GM12873 (cell line): ENCODE results near the gene HMGCL.

Experiments
- TF ChIP-seq, protein P1 (sequence below): IDR thresholded peaks from 2 replicates; pipeline ENCODE4 v1.5.1; 2012; ENCODE audit warnings: low read depth, mild to moderate bottlenecking, moderate library complexity, low read length, control low read depth; ENCODE audit not compliant: insufficient read depth; ENCODE audit errors: missing control alignments

HMGCL gene

GRCh38 chr1:23816361-23816760, 8.9 kb downstream of the HMGCL start:
- TF ChIP-seq, protein P1, sequence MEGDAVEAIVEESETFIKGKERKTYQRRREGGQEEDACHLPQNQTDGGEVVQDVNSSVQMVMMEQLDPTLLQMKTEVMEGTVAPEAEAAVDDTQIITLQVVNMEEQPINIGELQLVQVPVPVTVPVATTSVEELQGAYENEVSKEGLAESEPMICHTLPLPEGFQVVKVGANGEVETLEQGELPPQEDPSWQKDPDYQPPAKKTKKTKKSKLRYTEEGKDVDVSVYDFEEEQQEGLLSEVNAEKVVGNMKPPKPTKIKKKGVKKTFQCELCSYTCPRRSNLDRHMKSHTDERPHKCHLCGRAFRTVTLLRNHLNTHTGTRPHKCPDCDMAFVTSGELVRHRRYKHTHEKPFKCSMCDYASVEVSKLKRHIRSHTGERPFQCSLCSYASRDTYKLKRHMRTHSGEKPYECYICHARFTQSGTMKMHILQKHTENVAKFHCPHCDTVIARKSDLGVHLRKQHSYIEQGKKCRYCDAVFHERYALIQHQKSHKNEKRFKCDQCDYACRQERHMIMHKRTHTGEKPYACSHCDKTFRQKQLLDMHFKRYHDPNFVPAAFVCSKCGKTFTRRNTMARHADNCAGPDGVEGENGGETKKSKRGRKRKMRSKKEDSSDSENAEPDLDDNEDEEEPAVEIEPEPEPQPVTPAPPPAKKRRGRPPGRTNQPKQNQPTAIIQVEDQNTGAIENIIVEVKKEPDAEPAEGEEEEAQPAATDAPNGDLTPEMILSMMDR, result no peak

DNA sequence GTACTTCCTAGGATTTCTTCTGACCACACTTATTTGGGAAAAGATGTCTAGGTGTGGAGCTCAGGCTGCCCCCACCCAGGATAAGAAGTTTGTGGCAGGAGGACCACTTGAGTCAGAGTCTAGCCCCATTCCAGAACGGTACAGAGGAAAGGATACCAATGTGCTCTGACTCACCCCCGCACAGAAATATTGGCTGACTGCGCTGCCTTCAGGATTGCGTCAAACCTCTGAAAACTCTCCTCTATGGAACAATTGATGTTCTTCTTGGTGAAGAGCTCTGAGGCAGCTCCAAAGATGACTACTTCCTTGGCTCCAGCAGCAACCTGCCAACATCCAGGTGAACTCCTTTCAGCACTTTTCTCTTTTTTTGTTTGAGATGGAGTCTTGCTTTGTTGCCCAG, 11.2 kb downstream of the HMGCL start:
- TF ChIP-seq, protein P1, result no peak

DNA sequence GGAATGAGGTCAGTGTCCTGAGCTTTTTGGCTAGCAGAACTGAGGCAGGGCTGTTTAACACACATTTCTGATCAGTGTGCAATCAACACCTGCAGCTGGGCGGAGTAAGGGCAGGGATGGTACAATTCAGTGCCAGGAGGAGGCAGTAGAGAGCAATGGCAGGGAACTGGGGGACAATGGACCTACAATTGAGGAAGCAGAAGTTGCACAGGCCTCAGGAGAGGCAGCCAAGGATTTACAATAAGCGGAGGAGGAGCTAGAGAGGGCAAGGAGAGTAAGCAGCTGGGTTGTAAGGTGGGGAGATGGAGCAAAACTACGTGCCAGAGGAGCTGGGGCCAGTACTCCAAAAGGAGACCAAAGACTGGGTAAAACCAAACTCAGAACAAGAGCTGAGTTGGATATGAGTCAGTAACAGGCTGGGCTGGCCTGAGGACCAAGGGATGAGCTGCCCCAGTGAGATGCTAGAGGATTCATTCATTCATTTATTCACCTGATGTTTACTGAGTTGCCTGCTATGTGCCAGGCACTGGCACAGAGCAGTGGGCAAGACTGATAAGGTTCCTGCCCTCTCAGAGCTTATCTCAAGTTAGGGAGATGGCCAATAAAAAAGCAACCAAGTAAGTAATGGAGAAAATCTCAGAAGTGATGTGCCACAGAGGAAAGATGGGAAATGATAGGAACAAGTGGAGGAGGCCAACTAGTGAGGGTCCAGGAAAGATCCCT, 14.2 kb downstream of the HMGCL start:
- TF ChIP-seq, protein P1, result peak; percentile 96

GRCh38 chr1:23809751-23810171, 15.5 kb downstream of the HMGCL start:
- TF ChIP-seq, protein P1, result peak; percentile 95

GRCh38 chr1:23807453-23807852, 17.8 kb downstream of the HMGCL start:
- TF ChIP-seq, protein P1, result no peak

GRCh38 chr1:23806280-23806679, 18.9 kb downstream of the HMGCL start:
- TF ChIP-seq, protein P1, result no peak

DNA sequence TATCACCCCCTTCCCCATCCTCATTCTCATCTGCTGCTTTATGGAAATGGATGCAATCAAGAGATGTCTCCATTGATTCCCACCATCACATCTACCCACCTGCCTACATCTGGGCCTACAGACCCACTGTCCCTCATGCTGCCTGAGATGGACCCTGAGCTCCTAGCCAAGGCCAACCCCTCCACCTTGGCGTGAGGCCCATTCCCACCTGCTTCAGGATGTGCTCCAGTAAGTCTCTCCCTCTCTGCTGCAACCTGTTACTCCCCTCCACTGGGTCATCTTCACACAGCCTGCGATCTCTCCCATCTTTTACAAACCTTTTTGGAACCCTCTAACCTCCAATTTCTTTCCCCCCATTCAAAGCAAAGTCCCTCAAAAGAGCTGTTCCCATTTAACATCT, 20.2 kb downstream of the HMGCL start:
- TF ChIP-seq, protein P1, result no peak
